Measurements from ENCODE around the gene DIP2C.
"Not testable (repeated sequence)": the region's sequence is repeated elsewhere in the genome, so short reads cannot be mapped to it uniquely, and the experiment has no call there.

Gene DIP2C

DNA sequence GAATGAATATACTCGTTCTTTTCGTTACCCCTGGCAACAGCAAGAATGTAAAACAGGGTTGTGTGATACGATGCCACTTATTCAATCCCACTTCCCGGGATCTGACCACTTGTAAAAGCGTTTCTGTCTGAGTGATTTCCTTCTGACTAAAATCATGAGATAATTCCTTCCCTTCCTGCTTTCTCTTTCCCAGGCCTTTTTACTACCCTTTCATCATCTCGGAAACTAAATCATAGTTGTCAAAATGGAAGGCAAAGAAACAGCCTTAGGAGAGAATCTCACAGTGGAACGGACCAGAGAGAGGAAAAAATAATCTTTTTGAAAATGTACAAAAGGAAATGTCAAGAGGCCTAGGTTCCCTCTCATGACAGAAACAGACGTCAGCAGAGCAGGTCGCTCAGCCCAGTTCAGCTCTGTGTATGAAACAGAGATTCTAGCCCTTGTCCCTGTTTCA is 29.8 kb downstream of the DIP2C start:
- DNase-seq, result no peak

DNA sequence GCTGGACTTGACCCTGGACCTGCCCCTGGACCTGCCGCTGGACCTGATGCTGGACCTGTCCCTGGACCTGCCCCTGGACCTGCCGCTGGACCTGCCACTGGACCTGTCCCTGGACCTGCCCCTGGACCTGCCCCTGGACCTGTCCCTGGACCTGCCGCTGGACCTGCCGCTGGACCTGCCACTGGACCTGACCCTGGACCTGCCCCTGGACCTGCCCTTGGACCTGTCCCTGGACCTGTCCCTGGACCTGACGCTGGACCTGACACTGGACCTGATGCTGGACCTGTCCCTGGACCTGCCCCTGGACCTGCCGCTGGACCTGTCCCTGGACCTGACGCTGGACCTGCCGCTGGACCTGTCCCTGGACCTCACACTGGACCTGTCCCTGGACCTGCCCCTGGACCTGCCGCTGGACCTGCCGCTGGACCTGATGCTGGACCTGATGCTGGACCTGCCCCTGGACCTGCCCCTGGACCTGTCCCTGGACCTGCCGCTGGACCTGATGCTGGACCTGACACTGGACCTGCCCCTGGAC is 31.6 kb downstream of the DIP2C start:
- not testable (repeated sequence) for DNase-seq

DNA sequence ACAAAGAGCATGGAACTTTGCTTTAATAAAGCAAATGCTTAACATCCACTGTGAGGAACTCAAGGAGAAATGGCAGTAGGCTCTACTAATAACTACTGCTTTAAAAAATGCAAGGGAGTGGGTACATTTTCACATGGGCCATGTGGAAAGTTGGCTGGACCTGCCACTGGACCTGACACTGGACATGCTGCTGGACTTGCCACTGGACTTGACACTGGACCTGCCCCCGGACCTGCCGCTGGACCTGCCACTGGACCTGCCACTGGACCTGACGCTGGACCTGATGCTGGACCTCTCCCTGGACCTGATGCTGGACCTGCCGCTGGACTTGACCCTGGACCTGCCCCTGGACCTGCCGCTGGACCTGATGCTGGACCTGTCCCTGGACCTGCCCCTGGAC is 32.6 kb downstream of the DIP2C start:
- DNase-seq, result no peak

DNA sequence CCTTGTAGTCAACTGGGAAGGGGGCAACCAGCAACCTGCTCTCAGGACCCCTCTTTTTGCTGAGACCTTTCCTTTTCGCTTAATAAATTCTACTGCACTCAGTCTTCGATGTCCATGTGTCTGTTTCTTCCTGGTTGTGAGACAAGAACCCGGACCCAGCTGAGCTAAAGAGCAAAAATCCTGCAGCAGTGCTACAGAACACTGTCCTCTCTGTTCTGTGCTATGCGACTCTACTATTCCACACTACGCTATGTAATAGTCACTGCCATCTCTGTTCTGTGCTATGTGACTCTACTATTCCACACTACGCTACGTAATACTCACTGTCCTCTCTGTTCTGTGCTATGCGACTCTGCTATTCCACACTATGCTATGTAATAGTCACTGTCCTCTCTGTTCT is 34.3 kb downstream of the DIP2C start:
- no peak for DNase-seq

DNA sequence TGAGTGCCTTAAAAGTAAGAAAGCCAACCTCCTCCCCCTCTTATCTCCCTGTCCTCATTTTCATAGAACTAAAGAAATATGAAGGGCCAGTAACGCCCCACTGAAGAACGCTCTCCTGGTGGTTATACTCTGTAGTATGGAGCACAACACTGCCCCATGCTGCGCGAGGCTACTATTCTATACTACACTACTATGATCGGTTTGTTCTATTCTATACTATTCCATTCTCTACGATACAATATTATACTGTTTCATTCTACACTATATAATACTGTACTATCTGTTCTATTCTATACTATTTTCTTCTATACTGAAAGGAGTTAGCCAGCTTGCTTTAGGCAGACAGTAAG is 34.8 kb downstream of the DIP2C start:
- no peak for DNase-seq

DNA sequence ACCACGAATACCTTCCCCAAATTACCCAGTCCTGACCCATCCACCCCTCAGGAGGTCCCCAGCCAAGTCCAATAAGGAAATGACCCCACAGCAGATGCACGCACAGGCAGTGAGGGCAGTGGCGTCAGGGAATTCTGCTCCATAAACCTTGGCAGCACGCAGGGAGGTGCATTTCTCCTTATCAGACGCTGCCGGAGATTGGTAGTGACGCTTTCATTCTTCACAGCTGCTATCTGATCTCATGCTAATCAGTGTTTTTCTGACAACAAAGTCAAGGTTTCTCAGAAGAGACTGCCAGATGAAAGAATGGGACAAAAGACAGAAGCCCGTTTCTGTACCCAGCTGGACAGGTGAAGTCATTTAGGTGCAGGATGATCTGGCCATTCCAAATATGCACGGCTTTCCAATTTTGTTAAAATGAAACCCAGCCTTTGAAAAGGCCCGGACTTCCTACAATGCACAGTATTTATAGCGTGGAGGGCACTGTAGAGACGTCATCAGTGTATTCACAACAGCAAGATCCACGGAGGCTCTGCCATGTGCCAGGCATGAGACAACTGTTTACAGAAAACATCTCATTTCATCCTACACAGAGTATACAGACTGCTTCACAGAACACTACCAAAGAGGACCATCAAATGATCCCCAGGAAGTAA is 35.3 kb downstream of the DIP2C start:
- no peak for DNase-seq

DNA sequence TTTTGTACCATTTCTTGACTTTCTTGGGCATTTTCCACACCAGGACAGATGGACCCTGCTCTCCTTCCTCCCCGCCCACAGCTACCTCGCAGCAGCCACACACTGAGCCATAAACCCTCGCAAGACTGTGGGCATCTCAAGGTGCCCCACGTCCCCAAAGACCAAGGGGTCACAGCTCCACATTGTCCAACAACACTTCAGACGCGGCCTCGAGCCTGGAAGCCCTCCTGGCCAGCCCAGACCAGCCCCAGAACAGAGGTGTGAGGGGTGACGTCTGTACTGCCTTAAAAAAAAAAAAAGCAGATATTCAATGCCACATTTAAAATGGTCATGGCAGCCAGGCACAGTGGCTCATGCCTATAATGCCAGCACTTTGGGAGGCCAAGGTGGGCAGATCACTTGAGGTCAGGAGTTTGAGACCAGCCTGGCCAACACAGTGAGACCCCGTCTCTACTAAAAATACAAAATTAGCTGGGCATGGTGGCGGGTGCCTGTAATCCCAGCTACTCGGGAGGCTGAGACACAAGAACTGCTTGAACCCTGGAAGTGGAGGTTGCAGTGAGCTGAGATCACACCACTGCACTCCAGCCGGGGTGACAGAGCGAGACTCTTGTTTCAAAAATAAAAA is 36.5 kb downstream of the DIP2C start:
- not testable (repeated sequence) for DNase-seq

DNA sequence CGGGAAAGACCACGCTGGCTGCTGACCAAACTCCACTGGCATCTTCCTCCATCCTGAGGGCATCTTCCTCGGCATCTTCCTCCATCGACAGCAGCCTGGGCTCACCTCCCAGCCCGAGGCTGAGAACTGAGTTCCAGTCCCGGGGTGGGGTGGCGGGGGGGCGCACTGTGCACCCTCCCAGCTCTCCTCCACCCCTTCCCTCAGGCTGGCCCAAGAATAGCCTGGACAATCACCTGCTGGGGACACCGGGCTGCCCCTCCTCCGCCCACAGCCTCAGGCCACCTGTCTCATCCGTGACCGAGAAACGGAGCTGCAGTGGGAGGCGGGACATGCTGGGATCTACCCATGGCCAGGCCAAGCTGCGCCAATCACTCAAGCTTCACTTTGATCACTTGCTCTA is 37.2 kb downstream of the DIP2C start:
- no peak for DNase-seq

DNA sequence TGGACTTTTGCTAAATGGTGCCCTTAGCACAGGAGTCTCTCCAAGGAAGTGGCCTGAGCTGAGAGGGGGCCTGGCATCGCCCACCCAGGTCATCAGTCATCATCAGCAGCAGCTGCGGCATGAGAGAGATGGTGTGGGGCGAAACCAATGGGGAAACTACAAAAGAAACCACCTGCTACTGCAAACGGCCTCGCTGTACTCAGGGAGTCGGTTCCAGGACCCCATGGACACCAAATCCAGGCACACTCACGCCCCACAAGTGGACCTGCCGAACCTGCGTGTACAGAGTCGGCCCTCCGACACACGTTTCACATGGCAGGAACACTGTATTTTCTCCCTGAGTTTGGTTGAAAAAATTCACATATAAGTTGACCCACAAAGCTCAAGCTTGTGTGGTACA is 37.8 kb downstream of the DIP2C start:
- DNase-seq, result no peak

DNA sequence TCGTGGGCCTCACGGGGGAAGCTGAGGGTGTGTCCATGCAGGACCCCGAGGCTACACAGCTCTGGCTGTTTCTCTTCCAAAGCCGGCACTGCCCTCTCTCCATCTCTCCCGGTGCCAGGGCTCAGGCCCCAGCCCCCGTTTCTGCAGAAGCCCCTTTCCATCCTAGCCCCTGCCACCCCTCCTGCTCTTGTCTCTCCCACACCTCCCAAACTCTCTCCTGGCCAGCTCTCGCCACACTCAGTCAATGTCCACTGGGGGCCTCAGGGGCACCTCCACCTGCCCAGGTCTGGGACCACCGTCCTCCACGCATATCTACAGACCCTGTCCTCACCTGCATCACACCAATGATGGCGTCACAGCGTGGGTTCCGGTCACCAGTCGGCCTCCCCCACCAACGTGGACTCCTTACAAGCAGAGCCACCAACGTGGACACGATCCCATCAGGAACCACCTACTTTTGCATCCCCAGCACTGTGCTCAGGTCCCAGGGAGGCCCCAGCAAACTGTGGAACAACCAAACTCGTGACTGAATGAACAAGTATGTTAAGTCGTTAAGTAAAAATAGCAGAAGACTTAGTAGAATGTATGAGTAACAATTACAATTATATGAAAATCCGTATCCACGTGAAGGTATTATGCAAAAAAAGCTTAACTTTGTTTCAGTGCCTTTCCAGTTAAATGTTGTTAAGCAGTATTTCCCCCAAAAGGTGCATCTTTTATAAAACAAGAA is 38.4 kb downstream of the DIP2C start:
- DNase-seq, result no peak

DNA sequence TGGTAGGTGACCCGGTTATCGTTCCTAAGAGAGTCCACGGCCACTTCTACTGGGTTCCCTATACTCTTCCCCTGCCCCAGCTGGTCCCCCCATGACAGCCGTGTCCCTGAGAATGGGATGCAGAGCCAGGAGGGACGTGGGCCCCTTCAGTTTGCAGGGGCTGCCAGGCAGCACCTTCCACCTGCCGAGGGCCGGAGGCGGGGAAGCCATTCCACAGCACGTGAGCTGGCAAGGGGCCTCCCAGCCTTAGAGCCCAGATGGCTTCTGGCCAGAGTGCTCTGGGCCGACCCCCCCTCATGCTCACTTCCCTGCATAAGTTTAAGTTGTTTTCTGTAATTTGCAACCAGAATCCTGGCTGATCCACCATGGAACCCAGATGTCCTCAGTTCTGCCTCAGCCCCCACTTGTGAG is 39.0 kb downstream of the DIP2C start:
- no peak for DNase-seq

DNA sequence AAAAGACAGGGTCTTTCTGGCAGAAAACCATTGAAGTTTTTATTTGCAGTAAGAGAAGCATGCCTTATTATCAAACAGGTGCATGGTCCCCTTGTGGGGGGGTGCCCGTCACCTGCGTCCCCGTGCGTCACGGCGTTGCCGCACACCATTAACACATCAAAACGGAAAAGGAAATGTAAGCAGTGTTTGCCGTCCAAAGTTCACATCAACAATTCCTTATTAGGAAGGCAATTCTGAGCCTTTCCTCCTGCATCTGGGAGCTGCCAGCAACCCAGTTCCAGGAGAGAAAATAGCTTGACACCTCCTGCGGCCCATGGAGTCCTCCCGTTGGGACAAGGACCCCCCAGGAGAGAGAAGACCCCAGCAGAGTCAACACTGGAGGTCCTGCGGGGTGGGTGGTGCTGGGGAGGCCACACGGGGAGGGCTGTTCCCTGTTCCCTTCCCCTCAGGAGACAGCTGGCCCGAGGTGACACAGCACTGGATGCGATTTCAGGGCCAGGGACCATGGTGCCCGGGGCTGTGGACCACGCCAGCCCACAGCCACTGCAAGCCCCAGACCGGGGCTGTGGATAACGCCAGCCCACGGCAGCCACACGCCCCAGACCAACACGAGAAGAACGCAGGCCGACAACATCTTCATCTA is 39.5 kb downstream of the DIP2C start:
- no peak for DNase-seq

DNA sequence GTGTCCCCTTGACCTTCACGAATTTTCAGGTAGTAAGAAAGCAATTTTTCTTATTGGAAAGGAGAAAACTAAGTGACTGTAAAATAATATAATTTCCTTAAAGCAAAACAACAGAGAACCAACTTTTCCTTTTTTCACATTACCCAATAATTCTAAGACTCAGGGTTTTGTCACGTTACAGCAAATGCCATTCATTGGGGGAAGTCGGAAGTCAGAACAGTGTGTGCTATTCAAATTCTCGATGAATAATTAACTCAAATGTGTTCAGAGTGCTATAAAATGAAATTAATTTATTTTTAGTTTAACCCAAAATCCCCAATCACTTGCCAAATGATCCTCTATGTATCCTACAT is 40.0 kb downstream of the DIP2C start:
- no peak for DNase-seq

DNA sequence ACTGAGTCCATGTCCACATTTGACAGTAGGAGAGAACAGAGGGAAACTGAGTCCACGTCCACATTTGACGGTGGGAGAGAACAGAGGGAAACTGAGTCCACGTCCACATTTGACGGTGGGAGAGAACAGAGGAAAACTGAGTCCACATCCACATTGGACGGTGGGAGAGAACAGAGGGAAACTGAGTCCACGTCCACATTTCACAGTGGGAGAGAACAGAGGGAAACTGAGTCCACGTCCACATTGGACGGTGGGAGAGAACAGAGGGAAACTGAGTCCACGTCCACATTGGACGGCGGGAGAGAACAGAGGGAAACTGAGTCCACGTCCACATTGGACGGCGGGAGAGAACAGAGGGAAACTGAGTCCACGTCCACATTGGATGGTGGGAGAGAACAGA is 42.4 kb downstream of the DIP2C start:
- DNase-seq, result not testable (repeated sequence)

DNA sequence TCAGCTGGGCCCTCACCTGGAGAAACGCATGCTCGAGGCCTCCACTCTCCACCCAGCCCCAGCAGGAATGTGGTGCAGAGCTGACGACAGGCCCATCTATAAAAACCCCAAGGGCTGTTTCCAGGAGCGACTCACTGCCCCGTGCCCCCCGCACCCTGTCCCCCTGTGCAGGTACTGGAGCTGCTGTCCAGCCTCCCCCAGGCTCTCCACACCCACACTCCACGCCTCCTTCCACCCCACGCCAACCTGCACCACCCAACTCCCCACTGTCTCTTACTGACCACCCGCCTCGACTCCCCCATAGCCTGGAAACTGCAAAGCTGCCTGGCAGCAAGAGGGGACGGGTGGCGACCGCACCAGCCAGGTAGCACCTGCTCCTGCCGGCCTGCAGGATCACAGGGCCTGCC is 43.3 kb downstream of the DIP2C start:
- no peak for DNase-seq

DNA sequence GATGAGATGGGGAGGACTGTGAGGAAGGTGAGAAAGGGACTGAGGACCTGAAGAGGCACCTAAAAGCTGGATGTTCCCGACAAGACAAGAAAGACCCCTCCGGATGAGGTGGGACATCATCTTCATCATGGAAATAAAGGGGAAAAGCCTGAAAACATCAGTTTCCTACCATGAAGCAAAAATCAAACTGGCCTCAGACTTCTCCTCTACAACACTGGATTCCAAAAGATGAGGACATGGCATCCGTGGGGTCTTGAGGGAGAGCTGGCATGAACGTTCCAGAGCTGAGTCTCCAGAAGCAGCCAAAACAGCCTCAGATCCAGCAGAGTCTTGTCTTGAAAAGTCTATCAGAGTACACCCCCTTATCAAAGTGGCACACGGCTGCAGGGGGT is 44.5 kb downstream of the DIP2C start:
- no peak for DNase-seq

DNA sequence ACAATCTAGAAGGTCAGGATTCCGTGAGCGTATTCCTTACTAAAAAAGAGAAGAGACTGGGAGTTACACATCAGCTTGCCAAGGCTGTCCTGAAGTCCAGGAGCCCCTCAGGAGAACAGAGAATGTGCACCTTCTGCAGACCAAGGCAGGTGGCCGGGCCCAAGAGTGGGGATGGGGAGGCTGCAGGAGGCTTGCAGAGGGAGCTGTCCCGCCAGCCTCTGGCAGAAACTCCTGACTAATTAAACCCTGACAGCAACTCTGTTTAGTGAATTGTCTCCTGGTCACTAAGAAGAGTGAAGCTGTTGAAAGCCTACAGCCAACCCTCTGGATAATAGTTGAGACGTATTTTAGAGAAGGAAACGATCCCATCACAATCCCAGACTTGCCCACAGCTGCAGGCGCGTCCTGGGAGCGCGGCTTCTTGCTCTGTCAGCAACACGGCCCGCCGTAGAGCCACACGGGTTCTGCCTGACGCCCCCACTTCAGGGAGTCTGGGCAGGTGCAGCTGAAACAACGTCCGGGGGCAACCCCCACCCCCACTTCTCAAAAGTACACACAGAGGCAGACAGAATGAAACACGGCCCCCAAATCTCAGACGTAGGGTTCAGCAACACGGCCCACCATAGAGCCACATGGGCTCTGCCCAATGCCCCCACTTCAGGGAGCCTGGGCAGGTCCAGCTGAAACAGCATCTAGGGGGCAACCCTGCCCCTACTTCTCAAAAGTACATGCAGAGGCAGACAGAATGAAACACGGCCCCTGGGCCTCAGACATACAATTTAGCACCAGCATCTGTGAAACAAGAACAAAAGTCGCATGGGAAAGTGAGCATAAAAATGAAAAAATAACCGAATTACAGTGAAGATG is 45.2 kb downstream of the DIP2C start:
- no peak for DNase-seq

DNA sequence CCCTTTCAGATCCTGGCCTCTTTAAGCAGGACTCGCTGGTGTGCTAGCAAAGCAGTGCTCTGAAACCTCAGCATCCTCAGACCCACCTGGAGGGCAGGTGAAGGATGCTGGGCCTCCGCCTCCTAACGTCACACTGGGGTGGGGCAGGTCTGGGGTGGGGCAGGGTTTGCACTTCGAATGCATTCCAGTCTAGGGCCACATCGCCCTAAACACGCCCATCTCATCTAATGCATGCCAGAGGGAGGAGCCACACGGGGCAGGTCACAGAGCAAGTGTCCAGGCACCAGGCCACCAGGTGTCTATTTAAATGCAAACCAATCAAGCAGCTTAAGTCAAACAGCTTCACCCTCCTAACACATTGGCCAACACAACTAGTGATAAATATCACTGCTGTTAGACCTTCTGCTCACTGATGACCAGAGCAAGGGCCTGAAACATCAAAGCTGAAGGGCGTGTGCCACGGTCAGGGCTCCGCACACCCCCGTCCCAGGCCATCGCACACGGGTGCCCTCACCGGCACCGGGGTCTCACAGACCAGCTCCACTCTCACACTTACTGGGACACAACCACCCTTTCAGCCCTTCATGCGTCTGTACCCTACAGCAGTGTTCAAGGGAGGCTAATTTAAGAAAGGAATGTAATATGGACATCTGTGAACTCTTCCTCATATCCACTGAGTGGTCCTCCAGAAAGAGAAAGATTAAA is 47.1 kb downstream of the DIP2C start:
- DNase-seq, result no peak

DNA sequence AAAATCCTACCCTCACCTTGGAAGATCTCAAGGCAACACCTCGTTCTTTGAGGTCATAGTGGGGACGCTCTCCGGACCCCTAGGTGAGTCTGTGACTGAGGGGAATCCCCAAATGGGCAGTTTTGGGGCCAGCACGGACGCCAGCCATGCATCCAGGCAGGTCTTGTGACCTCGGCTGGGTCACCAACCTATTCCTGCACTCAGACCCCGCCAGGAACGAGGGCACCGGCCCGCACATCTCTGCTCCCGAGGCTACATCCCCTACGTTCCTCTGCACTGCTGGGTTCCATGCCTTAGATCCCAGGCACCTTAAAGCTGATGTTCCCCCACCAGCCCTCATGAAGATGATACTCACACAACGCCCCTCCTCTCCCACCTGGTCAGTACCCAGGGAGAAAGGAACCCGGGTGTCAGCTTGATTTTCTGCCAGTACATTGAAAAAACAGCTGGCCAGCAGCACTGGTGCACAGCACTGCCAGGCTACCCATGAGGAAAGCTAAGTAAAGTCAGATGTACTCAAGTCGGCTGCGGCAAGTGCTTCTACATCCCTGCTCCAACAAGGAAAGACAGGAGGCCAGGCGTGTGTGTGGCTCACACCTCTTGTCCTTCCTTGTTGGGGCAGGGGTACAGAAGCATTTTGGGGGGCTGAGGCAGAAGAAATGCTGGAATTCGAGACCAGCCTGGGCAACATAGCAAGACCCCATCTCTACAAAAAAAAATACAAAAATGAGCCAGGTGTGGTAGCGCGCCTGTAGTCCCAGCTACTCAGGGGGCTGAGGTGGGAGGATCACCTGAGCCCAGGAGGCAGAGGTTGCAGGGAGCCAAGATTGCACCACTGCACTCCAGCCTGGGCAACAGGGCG is 48.1 kb downstream of the DIP2C start:
- DNase-seq, result no peak

DNA sequence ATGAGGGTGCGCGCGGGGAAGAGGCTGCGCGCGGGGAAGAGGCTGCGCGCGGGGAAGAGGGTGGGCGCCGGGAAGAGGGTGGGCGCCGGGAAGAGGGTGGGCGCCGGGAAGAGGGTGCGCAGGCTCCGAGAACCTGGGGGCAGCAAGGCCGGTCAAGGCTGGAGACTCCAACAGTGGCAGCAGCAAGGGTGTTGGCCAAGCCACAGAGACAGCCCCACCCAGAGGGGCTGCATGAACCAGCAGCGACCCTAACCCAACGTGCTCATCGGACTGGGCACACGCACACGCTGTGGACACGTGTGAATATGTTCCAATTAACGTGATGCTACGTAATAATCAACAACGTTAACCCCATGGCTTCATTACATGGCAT is 48.8 kb downstream of the DIP2C start:
- DNase-seq, result no peak

All from DMS 273 treated with DMSO at 0.1 percent for 48 hours (cell line).